ENCODE results near the gene SLC38A6. TPM values are rescaled to one million over a fixed set of nuclear protein-coding genes. Genes with fewer than 3 reads are reported as not detected.

The SLC38A6 gene
- polyA plus RNA-seq, 1 donor from 2014 or later = 31.9 TPM

DNA sequence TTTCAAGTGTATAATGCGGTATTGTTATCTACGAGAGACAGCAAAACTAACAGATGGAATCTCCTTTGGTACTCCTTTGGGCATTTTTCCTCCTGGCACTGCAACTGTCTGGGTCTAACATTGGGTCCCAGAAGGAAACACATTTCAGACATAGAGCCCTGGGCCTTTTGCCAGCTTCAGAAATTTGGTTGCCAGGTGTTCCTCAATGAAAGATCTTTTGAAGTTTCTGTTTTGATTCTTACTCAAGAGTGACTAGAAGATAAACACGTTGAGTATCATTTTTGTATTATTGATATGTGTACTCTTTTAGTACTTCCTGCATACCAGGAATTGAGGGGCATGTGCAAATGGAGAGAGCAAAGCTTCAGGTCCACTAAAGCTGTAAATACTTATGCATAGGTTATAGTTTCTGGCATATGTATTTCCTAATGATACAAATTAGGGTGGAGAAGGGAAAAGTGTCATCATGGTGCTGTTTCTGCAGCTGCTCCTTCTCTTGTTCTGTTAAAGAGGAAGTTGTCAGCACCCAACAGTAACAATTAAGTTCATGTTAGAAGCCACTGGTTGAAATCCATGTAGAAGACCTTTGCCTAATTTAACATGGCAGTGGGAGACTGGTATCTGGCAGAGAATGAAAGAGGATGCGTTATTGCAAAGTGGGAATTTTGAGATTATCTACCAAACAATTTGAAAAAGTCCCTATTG, 53.5 kb downstream of the SLC38A6 start:
- Histone ChIP-seq H3F3A (ENCODE audit: insufficient read depth, low read length, poor library complexity, severe bottlenecking) (no peaks in the 10 kb centered on the region), H3K79me2 (replicated peaks; ENCODE audit: insufficient read depth, low read length) (no peaks in the 10 kb centered on the region), H2AFZ (ENCODE audit: low read depth, low read length) (no peak overlapping the region), H3K4me3 (ENCODE audit: low read length) (no peak overlapping the region), H3K9me3 (ENCODE audit: low read length) (no peaks in the 10 kb centered on the region), H3K9ac (ENCODE audit: low read length) (no peak overlapping the region), H3K27me3 (ENCODE audit: insufficient read depth, low read depth, low read length) (no peaks in the 10 kb centered on the region), H4K20me1 (ENCODE audit: insufficient read depth) (no peaks in the 10 kb centered on the region), H3K36me3 (ENCODE audit: insufficient read depth, low read length) (no peaks in the 10 kb centered on the region), H3K9me2 (ENCODE audit: insufficient read depth, low read length) (no peaks in the 10 kb centered on the region), H3K4me2 (ENCODE audit: low read length) (no peak overlapping the region), H3K27ac (ENCODE audit: low read length) (no peak overlapping the region)
- TF ChIP-seq SMC3 (conservative IDR thresholded peaks at IDR 0.05; ENCODE audit: poor library complexity) (no peak), RAD21 (conservative IDR thresholded peaks at IDR 0.05) (no peak)

GRCh38 chr14:61037215-61037614, 56.2 kb downstream of the SLC38A6 start:
- Histone ChIP-seq H3K36me3 (ENCODE audit: insufficient read depth, low read length) (no peaks in the 10 kb centered on the region), H3K27ac (ENCODE audit: low read length) (no peak overlapping the region), H3K9me2 (ENCODE audit: insufficient read depth, low read length) (no peaks in the 10 kb centered on the region), H4K20me1 (ENCODE audit: insufficient read depth) (no peaks in the 10 kb centered on the region), H2AFZ (ENCODE audit: low read depth, low read length) (no peak overlapping the region), H3K27me3 (ENCODE audit: insufficient read depth, low read depth, low read length) (no peaks in the 10 kb centered on the region), H3K79me2 (replicated peaks; ENCODE audit: insufficient read depth, low read length) (no peaks in the 10 kb centered on the region), H3F3A (ENCODE audit: insufficient read depth, low read length, poor library complexity, severe bottlenecking) (no peaks in the 10 kb centered on the region), H3K4me2 (ENCODE audit: low read length) (no peak overlapping the region), H3K4me3 (ENCODE audit: low read length) (no peak overlapping the region), H3K9me3 (ENCODE audit: low read length) (no peaks in the 10 kb centered on the region), H3K9ac (ENCODE audit: low read length) (no peak overlapping the region)
- TF ChIP-seq SMC3 (conservative IDR thresholded peaks at IDR 0.05; ENCODE audit: poor library complexity) = no peak
- TF ChIP-seq CTCF (IDR thresholded peaks at IDR 0.05; ENCODE audit: poor library complexity, severe bottlenecking) = no peak
- no peak for TF ChIP-seq EP300 (conservative IDR thresholded peaks at IDR 0.05; ENCODE audit: poor library complexity, severe bottlenecking)
- no peak for TF ChIP-seq EZH2 (IDR thresholded peaks at IDR 0.05; ENCODE audit: borderline replicate concordance, insufficient read depth, low read length, poor library complexity, severe bottlenecking)
- TF ChIP-seq, protein P1, sequence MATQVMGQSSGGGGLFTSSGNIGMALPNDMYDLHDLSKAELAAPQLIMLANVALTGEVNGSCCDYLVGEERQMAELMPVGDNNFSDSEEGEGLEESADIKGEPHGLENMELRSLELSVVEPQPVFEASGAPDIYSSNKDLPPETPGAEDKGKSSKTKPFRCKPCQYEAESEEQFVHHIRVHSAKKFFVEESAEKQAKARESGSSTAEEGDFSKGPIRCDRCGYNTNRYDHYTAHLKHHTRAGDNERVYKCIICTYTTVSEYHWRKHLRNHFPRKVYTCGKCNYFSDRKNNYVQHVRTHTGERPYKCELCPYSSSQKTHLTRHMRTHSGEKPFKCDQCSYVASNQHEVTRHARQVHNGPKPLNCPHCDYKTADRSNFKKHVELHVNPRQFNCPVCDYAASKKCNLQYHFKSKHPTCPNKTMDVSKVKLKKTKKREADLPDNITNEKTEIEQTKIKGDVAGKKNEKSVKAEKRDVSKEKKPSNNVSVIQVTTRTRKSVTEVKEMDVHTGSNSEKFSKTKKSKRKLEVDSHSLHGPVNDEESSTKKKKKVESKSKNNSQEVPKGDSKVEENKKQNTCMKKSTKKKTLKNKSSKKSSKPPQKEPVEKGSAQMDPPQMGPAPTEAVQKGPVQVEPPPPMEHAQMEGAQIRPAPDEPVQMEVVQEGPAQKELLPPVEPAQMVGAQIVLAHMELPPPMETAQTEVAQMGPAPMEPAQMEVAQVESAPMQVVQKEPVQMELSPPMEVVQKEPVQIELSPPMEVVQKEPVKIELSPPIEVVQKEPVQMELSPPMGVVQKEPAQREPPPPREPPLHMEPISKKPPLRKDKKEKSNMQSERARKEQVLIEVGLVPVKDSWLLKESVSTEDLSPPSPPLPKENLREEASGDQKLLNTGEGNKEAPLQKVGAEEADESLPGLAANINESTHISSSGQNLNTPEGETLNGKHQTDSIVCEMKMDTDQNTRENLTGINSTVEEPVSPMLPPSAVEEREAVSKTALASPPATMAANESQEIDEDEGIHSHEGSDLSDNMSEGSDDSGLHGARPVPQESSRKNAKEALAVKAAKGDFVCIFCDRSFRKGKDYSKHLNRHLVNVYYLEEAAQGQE (IDR thresholded peaks at IDR 0.05; ENCODE audit: borderline replicate concordance) = no peak
- no peak for TF ChIP-seq TAF1 (IDR thresholded peaks at IDR 0.05; ENCODE audit: low read depth)
- no peak for TF ChIP-seq MXI1 (conservative IDR thresholded peaks at IDR 0.05; ENCODE audit: poor library complexity, severe bottlenecking)
- TF ChIP-seq RAD21 (conservative IDR thresholded peaks at IDR 0.05) = no peak
- no peak for TF ChIP-seq POLR2AphosphoS5 (IDR thresholded peaks at IDR 0.05)

Measured in neural cell (in vitro differentiated cells).